Chondrocyte (in vitro differentiated cells): Measurements from ENCODE around the gene ALG14. TPM values are rescaled to one million over a fixed set of nuclear protein-coding genes. Genes with fewer than 3 reads are reported as not detected.
A peak's percentile ranks its signal among the peaks of the same experiment; 100 is the strongest.
"Not testable (repeated sequence)": the region's sequence is repeated elsewhere in the genome, so short reads cannot be mapped to it uniquely, and the experiment has no call there.

ENCODE experiments used
- DNase-seq: peaks from one replicate; pipeline ENCODE4 v3.0.0; 2021; ENCODE audit warnings: mixed read lengths, low spot score
- H3K27ac Mint-ChIP-seq: one replicate; pipeline ENCODE4 v1.8.0; 2021; ENCODE audit warnings: mild to moderate bottlenecking, moderate library complexity, mixed read lengths; ENCODE audit not compliant: unreplicated experiment
- H3K27me3 Mint-ChIP-seq: 2 replicates; pipeline ENCODE4 v1.8.0; 2021; ENCODE audit warnings: low read depth, mixed read lengths
- H3K36me3 Mint-ChIP-seq: 2 replicates; pipeline ENCODE4 v1.8.0; 2021; ENCODE audit warnings: low read depth, mixed read lengths
- H3K4me1 Mint-ChIP-seq: 2 replicates; pipeline ENCODE4 v1.8.0; 2021; ENCODE audit warnings: low read depth, mild to moderate bottlenecking, mixed read lengths
- H3K4me3 Mint-ChIP-seq: one replicate; pipeline ENCODE4 v1.8.0; 2021; ENCODE audit warnings: mild to moderate bottlenecking, moderate library complexity, mixed read lengths; ENCODE audit not compliant: unreplicated experiment
- H3K9me3 Mint-ChIP-seq: 2 replicates; pipeline ENCODE4 v1.8.0; 2021; ENCODE audit warnings: low read depth, mixed read lengths
- total RNA-seq: library from RNA; stranded (reverse); gene quantifications from 3 replicates; pipeline ENCODE4 v1.2.1, GENCODE V29; 2021
- TF ChIP-seq, protein P1 (sequence below): fragments of 200-600 bp; sonication (generic); IDR thresholded peaks from 2 replicates; pipeline ENCODE4 v1.5.0; 2021; ENCODE audit warnings: antibody characterized with exemption, mild to moderate bottlenecking, moderate library complexity

Gene ALG14
- total RNA-seq, 1 donor from 2014 or later: 3.8 TPM

DNA sequence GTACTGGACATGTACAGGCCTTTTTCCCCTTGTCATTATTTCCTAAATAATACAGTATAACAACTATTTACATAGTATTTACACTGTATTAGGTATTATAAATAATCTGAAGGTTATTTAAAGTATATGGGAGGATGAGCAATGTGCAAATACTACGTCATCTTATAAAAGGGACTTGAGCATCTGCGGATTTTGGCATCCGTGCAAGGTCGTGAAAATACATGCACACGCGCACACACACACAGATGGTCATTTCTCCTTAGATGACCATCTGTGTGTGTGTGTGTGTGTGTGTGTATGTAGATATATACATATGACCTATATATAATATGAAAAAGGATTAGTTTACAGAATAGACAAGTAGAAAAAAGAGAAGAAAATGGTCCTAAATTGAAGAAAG lies 15.4 kb downstream of the ALG14 start:
- peaks cover 2% of the 10 kb centered on the region for H3K36me3 Mint-ChIP-seq
- H3K27me3 Mint-ChIP-seq: no peaks in the 10 kb centered on the region
- H3K4me3 Mint-ChIP-seq: no peak overlapping the region
- no peak for DNase-seq
- TF ChIP-seq, protein P1, sequence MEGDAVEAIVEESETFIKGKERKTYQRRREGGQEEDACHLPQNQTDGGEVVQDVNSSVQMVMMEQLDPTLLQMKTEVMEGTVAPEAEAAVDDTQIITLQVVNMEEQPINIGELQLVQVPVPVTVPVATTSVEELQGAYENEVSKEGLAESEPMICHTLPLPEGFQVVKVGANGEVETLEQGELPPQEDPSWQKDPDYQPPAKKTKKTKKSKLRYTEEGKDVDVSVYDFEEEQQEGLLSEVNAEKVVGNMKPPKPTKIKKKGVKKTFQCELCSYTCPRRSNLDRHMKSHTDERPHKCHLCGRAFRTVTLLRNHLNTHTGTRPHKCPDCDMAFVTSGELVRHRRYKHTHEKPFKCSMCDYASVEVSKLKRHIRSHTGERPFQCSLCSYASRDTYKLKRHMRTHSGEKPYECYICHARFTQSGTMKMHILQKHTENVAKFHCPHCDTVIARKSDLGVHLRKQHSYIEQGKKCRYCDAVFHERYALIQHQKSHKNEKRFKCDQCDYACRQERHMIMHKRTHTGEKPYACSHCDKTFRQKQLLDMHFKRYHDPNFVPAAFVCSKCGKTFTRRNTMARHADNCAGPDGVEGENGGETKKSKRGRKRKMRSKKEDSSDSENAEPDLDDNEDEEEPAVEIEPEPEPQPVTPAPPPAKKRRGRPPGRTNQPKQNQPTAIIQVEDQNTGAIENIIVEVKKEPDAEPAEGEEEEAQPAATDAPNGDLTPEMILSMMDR: no peak
- H3K4me1 Mint-ChIP-seq: peaks cover 5% of the 10 kb centered on the region
- H3K9me3 Mint-ChIP-seq: no peaks in the 10 kb centered on the region
- H3K27ac Mint-ChIP-seq: no peak overlapping the region

GRCh38 chr1:95049935-95050334 lies 22.8 kb downstream of the ALG14 start:
- Mint-ChIP-seq H3K4me1 (no peaks in the 10 kb centered on the region), H3K27me3 (no peaks in the 10 kb centered on the region)
- TF ChIP-seq, protein P1: no peak

DNA sequence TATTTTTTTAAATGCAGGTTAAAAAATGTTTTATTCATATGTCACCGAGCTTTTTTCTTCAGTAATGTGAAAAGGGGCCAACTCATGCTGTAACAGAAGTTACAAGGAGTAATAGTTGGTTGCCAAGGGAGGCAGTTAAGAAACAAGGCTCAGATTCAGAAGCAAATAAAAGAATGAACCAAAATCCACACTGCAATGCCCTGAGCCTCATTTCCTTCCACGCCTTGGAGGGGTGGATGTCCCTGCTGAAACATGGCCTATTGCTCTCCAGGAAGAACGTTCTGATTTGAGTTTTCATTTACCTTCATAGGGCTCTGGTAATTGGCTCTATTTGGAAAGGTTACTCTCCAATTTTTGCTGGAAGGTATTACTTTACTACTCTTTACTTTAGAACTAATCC lies 24.4 kb downstream of the ALG14 start:
- no peaks in the 10 kb centered on the region for H3K4me1 Mint-ChIP-seq
- no peaks in the 10 kb centered on the region for H3K9me3 Mint-ChIP-seq
- no peaks in the 10 kb centered on the region for H3K27me3 Mint-ChIP-seq
- TF ChIP-seq, protein P1: no peak
- no peak overlapping the region for H3K27ac Mint-ChIP-seq
- no peak for DNase-seq
- H3K36me3 Mint-ChIP-seq: no peaks in the 10 kb centered on the region
- no peak overlapping the region for H3K4me3 Mint-ChIP-seq

More at GRCh38 chr1:95049935-95050334, 22.8 kb downstream of the ALG14 start:
- H3K36me3 Mint-ChIP-seq: no peaks in the 10 kb centered on the region
- no peak for DNase-seq
- H3K27ac Mint-ChIP-seq: no peak overlapping the region
- H3K4me3 Mint-ChIP-seq: no peak overlapping the region
- H3K9me3 Mint-ChIP-seq: no peaks in the 10 kb centered on the region

DNA sequence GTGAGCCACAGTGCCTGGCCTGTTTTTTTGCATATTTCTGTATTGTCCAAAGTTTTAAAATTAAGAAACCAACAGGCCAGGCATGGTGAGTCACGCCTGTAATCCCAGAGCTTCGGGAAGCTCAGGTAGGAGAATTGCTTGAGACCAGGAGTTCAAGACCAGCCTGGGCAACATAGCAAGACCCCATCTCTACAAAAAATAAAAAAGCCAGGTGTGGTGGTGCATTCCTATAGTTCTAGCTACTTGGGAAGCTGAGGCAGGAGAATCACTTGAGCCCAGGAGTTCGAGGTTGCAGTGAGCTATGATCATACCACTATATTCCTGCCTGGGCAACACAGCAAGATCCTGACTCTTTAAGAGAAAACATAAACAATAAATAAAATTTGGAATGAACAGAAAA lies 25.1 kb downstream of the ALG14 start:
- not testable (repeated sequence) for H3K4me3 Mint-ChIP-seq, H3K27ac Mint-ChIP-seq, H3K36me3 Mint-ChIP-seq, H3K4me1 Mint-ChIP-seq, H3K9me3 Mint-ChIP-seq, DNase-seq, H3K27me3 Mint-ChIP-seq

DNA sequence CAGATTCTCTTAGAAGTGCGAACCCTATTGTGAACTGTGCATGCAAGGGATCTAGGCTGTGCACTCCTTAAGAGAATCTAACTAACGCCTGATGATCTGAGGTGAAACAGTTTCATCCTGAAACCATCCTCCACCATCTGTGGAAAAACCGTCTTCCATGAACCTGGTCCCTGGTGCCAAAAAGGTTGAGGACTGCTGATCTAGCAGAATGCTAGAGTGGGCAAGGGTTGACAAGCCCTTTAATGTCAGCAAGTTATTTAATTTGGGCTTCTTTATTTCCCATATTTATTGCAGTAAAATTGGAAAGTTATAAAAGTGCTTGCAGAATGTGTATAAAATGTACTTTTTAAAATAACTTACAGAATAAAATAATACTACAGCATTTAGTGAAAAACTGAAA lies 26.4 kb downstream of the ALG14 start:
- Mint-ChIP-seq H3K27me3 (no peaks in the 10 kb centered on the region), H3K9me3 (no peaks in the 10 kb centered on the region), H3K4me1 (peaks cover 4% of the 10 kb centered on the region), H3K4me3 (no peak overlapping the region), H3K36me3 (no peaks in the 10 kb centered on the region), H3K27ac (no peak overlapping the region)
- TF ChIP-seq, protein P1: no peak
- DNase-seq: no peak

DNA sequence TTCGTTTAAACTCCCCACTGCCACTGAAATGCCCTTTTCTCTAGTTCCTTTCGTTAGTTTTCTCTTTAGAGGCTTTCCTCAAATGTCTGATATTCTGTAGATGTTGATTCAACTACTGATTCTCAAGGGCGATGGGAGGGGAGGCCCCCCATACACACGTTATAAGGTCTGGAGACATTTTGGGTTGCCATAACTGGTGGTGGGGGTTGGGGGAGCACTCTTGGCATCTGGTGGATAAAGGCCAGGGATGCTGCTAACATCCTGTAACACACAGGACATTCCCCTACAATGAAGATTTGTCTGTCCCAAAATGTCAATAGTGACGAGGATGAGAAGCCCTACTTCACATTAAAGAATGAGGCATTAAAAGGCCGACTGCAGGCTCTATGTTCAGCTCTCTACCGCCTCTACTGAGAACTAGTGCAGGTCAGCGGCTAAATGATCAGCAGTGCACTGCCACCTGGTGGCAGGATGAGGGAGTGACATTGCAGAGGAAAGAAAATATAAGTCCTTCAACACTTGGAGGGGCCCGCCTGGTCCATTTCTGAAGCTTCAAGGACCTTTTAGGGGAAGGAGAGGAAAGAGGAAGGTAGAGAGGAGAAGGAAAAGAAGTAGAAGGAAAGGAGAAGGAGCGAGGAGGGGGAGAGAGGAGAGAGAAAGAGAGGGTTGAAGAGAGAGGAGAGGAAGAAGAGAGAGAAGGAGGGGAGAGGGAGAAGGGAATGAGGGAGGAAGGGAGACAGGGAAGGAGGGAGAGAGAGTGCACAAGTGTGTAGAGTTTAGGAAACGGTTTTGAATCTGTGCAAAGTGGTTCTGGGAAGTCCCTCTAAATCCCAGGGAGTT lies 29.4 kb downstream of the ALG14 start:
- TF ChIP-seq, protein P1: peak; percentile 99
- peaks cover 5% of the 10 kb centered on the region for H3K4me1 Mint-ChIP-seq
- H3K36me3 Mint-ChIP-seq: no peaks in the 10 kb centered on the region
- H3K27ac Mint-ChIP-seq: no peak overlapping the region
- no peaks in the 10 kb centered on the region for H3K9me3 Mint-ChIP-seq
- H3K4me3 Mint-ChIP-seq: no peak overlapping the region
- DNase-seq: no peak
- no peaks in the 10 kb centered on the region for H3K27me3 Mint-ChIP-seq
